GM12892 (cell line): ENCODE measurements around the gene STK39.

Experiments used
- POLR2A ChIP-seq: IDR thresholded peaks from 2 replicates; pipeline ENCODE4 v1.6.1; 2011; ENCODE audit warnings: low read depth, low read length, control low read depth
- POLR2AphosphoS5 ChIP-seq: IDR thresholded peaks from 2 replicates; pipeline ENCODE4 v1.6.1; 2011; ENCODE audit warnings: low read depth, low read length, control low read depth

DNA sequence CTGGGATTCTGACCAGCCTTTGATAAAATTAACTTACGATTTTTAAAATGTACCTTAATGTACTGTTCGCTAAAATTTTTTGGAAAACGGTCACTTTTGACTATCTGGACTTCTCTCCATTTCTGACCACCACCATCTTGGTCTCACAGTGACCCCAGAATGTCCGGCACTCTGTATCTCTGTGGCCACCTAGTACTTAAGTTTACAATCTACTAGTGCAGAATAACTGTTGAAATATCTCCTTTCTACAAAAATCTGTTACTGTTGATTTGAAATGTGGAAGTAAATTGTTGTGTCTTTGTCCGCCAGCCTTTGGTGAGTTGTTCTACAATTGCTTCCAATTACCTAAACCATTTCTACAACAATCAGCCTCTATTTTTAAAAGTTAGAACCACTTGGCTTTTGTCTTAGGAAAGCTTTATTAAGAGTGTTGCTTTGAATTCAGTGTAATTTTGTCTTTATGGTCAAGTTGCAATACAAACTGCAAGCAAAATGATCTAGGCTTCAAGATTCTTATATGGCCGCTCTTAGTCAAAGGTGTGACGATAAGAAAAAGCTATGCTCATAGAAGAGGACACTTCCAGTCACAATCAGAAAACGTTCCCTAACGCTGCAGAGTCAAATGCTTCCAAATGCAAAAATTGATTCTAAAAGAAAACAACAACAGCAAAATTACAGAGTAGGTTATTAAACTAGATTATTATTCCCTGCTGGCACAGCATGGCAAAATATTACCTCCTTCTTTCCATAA is 283.3 kb downstream of the STK39 start:
- no peak for TF ChIP-seq POLR2AphosphoS5
- no peak for TF ChIP-seq POLR2A
